ENCODE measurements around the gene RNF225. TPM values are rescaled to one million over a fixed set of nuclear protein-coding genes. Genes with fewer than 3 reads are reported as not detected.

Gene RNF225
- total and polyA plus RNA-seq, 2 of the 13 experiments (the other 11 are each of a cell fraction or from before 2014, with no cell fraction given), result not detected

- TF ChIP-seq STAT6 (CRISPR knock-in tag; IDR thresholded peaks at IDR 0.05; ENCODE audit: borderline replicate concordance) (no peak), ARHGAP35 (CRISPR knock-in tag; IDR thresholded peaks at IDR 0.05; ENCODE audit: borderline replicate concordance) (no peak), ZBTB3 (CRISPR knock-in tag; IDR thresholded peaks at IDR 0.05; ENCODE audit: borderline replicate concordance, low read depth) (no peak), PAF1 (CRISPR knock-in tag; IDR thresholded peaks at IDR 0.05) (peak; percentile 83; the same call in 1 of the 2 replicates), GPBP1L1 (CRISPR knock-in tag; IDR thresholded peaks at IDR 0.05) (no peak), GPN1 (CRISPR knock-in tag; IDR thresholded peaks at IDR 0.05; ENCODE audit: borderline replicate concordance) (no peak), RAD51 (IDR thresholded peaks at IDR 0.05; ENCODE audit: borderline replicate concordance) (no peak), ELF4 (CRISPR knock-in tag; IDR thresholded peaks at IDR 0.05; ENCODE audit: borderline replicate concordance) (no peak), ZNF737 (CRISPR knock-in tag; IDR thresholded peaks at IDR 0.05; ENCODE audit: borderline replicate concordance) (no peak), TCF7L2 (IDR thresholded peaks at IDR 0.05; ENCODE audit: low read depth, low read length) (no peak), TRIM24 (CRISPR knock-in tag; IDR thresholded peaks at IDR 0.05) (no peak), ZNF232 (CRISPR knock-in tag; IDR thresholded peaks at IDR 0.05; ENCODE audit: borderline replicate concordance) (no peak), KIAA2018 (CRISPR knock-in tag; IDR thresholded peaks at IDR 0.05; ENCODE audit: borderline replicate concordance) (no peak), MXD1 (CRISPR knock-in tag; IDR thresholded peaks at IDR 0.05) (no peak), REXO4 (CRISPR knock-in tag; IDR thresholded peaks at IDR 0.05; ENCODE audit: borderline replicate concordance) (no peak)
Measured at GRCh38 chr19:58395220-58395978, at the start of gene RNF225 (continued).
